ENCODE measurements around the gene PSMF1.

The PSMF1 gene

GRCh38 chr20:1165521-1165920 lies 47.1 kb downstream of the PSMF1 start:
- no peak for DNase-seq

- no peak for DNase-seq
Observed at GRCh38 chr20:1165941-1166340, 47.5 kb downstream of the PSMF1 start.

GRCh38 chr20:1166948-1167720 lies 48.7 kb downstream of the PSMF1 start:
- DNase-seq, result no peak

- DNase-seq, result no peak
Observed at GRCh38 chr20:1169224-1169623, 50.8 kb downstream of the PSMF1 start.

- DNase-seq, result no peak
Observed at GRCh38 chr20:1171461-1172093, 53.2 kb downstream of the PSMF1 start.

- no peak for DNase-seq
Observed at GRCh38 chr20:1173698-1174097, 55.3 kb downstream of the PSMF1 start.

- no peak for DNase-seq
Observed at GRCh38 chr20:1174787-1175186, 56.4 kb downstream of the PSMF1 start.

GRCh38 chr20:1177680-1178079 lies 59.3 kb downstream of the PSMF1 start:
- no peak for DNase-seq

GRCh38 chr20:1178103-1178502 lies 59.7 kb downstream of the PSMF1 start:
- DNase-seq, result no peak

GRCh38 chr20:1178623-1179022 lies 60.2 kb downstream of the PSMF1 start:
- no peak for DNase-seq

- DNase-seq, result no peak
Observed at GRCh38 chr20:1180949-1181348, 62.5 kb downstream of the PSMF1 start.

- DNase-seq, result no peak
Observed at GRCh38 chr20:1182106-1182505, 63.7 kb downstream of the PSMF1 start.

- no peak for DNase-seq
Observed at GRCh38 chr20:1183153-1183552, 64.8 kb downstream of the PSMF1 start.

GRCh38 chr20:1184260-1184637 lies 65.8 kb downstream of the PSMF1 start:
- DNase-seq, result no peak

- DNase-seq, result no peak
Observed at GRCh38 chr20:1184638-1185315, 66.4 kb downstream of the PSMF1 start, which contains the start of gene TMEM74B. Gene TMEM74B (minus strand): TSS chr20:1184981. CDS start chr20:1183801, 1,180 bp downstream.

- no peak for DNase-seq
Observed at GRCh38 chr20:1185316-1185741, 66.9 kb downstream of the PSMF1 start.

GRCh38 chr20:1185790-1186334 lies 67.5 kb downstream of the PSMF1 start:
- DNase-seq, result no peak

GRCh38 chr20:1186367-1186991 lies 68.1 kb downstream of the PSMF1 start:
- DNase-seq, result no peak

- no peak for DNase-seq
Observed at GRCh38 chr20:1187605-1188171, 69.3 kb downstream of the PSMF1 start.

GRCh38 chr20:1188347-1188746 lies 69.9 kb downstream of the PSMF1 start:
- DNase-seq, result no peak

GRCh38 chr20:1189827-1190226 lies 71.4 kb downstream of the PSMF1 start:
- no peak for DNase-seq

- DNase-seq, result no peak
Observed at GRCh38 chr20:1190847-1191246, 72.4 kb downstream of the PSMF1 start.

GRCh38 chr20:1191299-1191698 lies 72.9 kb downstream of the PSMF1 start:
- no peak for DNase-seq

Measured in activated CD4-positive, CD25-positive, alpha-beta regulatory T cell (primary cell).